Measurements from ENCODE around the gene CCND1. TPM values are rescaled to one million over a fixed set of nuclear protein-coding genes. Genes with fewer than 3 reads are reported as not detected.
A peak's percentile ranks its signal among the peaks of the same experiment; 100 is the strongest.

The CCND1 gene
- total and polyA plus RNA-seq, 9 of the 15 experiments (the other 6 are each of a cell fraction or from before 2014, with no cell fraction given): 0.04 to 23.3 (median 3.8) TPM

DNA sequence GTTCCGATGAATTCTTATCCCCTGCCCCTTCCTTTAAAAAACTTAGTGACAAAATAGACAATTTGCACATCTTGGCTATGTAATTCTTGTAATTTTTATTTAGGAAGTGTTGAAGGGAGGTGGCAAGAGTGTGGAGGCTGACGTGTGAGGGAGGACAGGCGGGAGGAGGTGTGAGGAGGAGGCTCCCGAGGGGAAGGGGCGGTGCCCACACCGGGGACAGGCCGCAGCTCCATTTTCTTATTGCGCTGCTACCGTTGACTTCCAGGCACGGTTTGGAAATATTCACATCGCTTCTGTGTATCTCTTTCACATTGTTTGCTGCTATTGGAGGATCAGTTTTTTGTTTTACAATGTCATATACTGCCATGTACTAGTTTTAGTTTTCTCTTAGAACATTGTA, 12.0 kb downstream of the CCND1 start:
- Histone ChIP-seq H3K9ac (ENCODE audit: insufficient read depth in 1 of 2, low read depth in 2 of 2, low read length in 2 of 2) (no peak overlapping the region), H3K36me3 (ENCODE audit: control insufficient read depth, insufficient read depth, low read length) (no peaks in the 10 kb centered on the region), H3K4me2 (ENCODE audit: insufficient read depth, low read length) (no peak overlapping the region), H2AFZ (ENCODE audit: low read depth, low read length) (no peak overlapping the region), H3K9me1 (ENCODE audit: control insufficient read depth, insufficient read depth, low read length) (no peaks in the 10 kb centered on the region), H3K27me3 (ENCODE audit: control insufficient read depth in 2 of 2, insufficient read depth in 2 of 2, low read length in 2 of 2) (peaks cover 0 to 11% of the 10 kb centered on the region in 2 experiments; a peak in 3 of 5 replicates), H3K4me3 (no peak overlapping the region), H3K4me1 (replicated peaks in 1 of 2; ENCODE audit: control insufficient read depth in 2 of 2, insufficient read depth in 2 of 2, low read length in 2 of 2) (peaks cover 0 to 33% of the 10 kb centered on the region in 2 experiments; a peak in 2 of 5 replicates), H3K9me3 (replicated peaks; ENCODE audit: control insufficient read depth, insufficient read depth, low read depth, low read length) (no peaks in the 10 kb centered on the region), H3K79me2 (ENCODE audit: control insufficient read depth, insufficient read depth, low read length) (no peaks in the 10 kb centered on the region), H4K20me1 (replicated peaks; ENCODE audit: control insufficient read depth, insufficient read depth, low read length) (no peaks in the 10 kb centered on the region; the same call in 1 of the 2 replicates), H3K27ac (ENCODE audit: extremely low read depth, low read depth, low read length) (no peak overlapping the region)
- peak in 2 of 4 experiments; percentile 42 to 48 for DNase-seq (ENCODE audit: extremely low read depth in 1 of 4, low spot score in 3 of 4)
- no peak for FAIRE-seq
- in situ Hi-C loops (cut with MboI): loop anchor here (25.0 kb wide), 2 partner anchors 816 to 1016 kb away; partner anchors contain the start of gene CPT1A
- TF ChIP-seq ZFP36 (IDR thresholded peaks at IDR 0.05; ENCODE audit: low read depth, low read length, partially characterized antibody) (peak; percentile 56), ZNF263 (CRISPR knock-in tag; IDR thresholded peaks at IDR 0.05; ENCODE audit: borderline replicate concordance) (peak; percentile 43; the same call in 1 of the 2 replicates)
- TF ChIP-seq, protein P1, sequence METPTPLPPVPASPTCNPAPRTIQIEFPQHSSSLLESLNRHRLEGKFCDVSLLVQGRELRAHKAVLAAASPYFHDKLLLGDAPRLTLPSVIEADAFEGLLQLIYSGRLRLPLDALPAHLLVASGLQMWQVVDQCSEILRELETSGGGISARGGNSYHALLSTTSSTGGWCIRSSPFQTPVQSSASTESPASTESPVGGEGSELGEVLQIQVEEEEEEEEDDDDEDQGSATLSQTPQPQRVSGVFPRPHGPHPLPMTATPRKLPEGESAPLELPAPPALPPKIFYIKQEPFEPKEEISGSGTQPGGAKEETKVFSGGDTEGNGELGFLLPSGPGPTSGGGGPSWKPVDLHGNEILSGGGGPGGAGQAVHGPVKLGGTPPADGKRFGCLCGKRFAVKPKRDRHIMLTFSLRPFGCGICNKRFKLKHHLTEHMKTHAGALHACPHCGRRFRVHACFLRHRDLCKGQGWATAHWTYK (CRISPR knock-in tag; IDR thresholded peaks at IDR 0.05): no peak
- CTCF ChIA-PET (ENCODE audit: low intra/inter-chr PET ratio): no interaction called here
- POLR2A ChIA-PET: no interaction called here
- 0 out of 3 replicates have a peak, but pooled peaks have one; percentile 41 for ATAC-seq
- WGBS (ENCODE audit: insufficient coverage, low coverage, missing lambda C conversion rate): 26% methylated on average over 11 of the region's 11 CpGs
- BruUV-seq (replicated peaks): no TSS peak
- intact Hi-C loops (cut with micrococcal nuclease): no loop called here
